ENCODE results near the gene PHLDA2.

- no peak for TF ChIP-seq CTCF (optimal IDR thresholded peaks at IDR 0.05 in 1 of 3, IDR thresholded peaks at IDR 0.05 in 1 of 3, conservative IDR thresholded peaks at IDR 0.05 in 1 of 3; ENCODE audit: extremely low read depth in 1 of 3, insufficient read depth in 2 of 3, low read length in 3 of 3)
- TF ChIP-seq EZH2 (IDR thresholded peaks at IDR 0.05; ENCODE audit: low read length): no peak
These were observed 48.6 kb downstream of the PHLDA2 start for GRCh38 chr11:2880646-2881045.

All from keratinocyte (primary cell).